SJSA1 (cell line): ENCODE data around the gene SLC10A3. TPM values are rescaled to one million over a fixed set of nuclear protein-coding genes. Genes with fewer than 3 reads are reported as not detected.

ENCODE experiments used
- DNase-seq, 2 experiments: peaks; one replicate each; pipeline ENCODE4 v3.0.0-alpha.2; 2015 to 2020; ENCODE audit warnings: low spot score in 2 of 2, low read depth in 1 of 2
- H3K27ac ChIP-seq: fragments of 250-450 bp; sonication (Bioruptor Pico); 2 replicates; pipeline ENCODE4 v1.5.1; 2020; ENCODE audit warnings: mild to moderate bottlenecking, moderate library complexity
- H3K27me3 ChIP-seq: fragments of 250-450 bp; sonication (Bioruptor Pico); replicated peaks from 2 replicates; pipeline ENCODE4 v1.5.1; 2020; ENCODE audit warnings: mild to moderate bottlenecking, moderate library complexity
- H3K36me3 ChIP-seq: fragments of 250-450 bp; sonication (Bioruptor Pico); 2 replicates; pipeline ENCODE4 v1.5.1; 2020; ENCODE audit warnings: mild to moderate bottlenecking
- H3K4me1 ChIP-seq: fragments of 250-450 bp; sonication (Bioruptor Pico); replicated peaks from 2 replicates; pipeline ENCODE4 v1.6.1; 2021; ENCODE audit warnings: mild to moderate bottlenecking
- H3K4me3 ChIP-seq: fragments of 250-450 bp; sonication (Bioruptor Pico); 2 replicates; pipeline ENCODE4 v1.5.1; 2020; ENCODE audit warnings: mild to moderate bottlenecking
- H3K9me3 ChIP-seq: fragments of 250-450 bp; sonication (Bioruptor Pico); replicated peaks from 2 replicates; pipeline ENCODE4 v1.5.1; 2020; ENCODE audit warnings: mild to moderate bottlenecking
- total RNA-seq: library from RNA; depleted of rRNA; stranded (reverse); fragments of >200 nt; shearing (Covaris generic); gene quantifications from 2 replicates; pipeline ENCODE4 v1.2.3, GENCODE V29; 2014; rRNA removed

Gene SLC10A3, protein sequence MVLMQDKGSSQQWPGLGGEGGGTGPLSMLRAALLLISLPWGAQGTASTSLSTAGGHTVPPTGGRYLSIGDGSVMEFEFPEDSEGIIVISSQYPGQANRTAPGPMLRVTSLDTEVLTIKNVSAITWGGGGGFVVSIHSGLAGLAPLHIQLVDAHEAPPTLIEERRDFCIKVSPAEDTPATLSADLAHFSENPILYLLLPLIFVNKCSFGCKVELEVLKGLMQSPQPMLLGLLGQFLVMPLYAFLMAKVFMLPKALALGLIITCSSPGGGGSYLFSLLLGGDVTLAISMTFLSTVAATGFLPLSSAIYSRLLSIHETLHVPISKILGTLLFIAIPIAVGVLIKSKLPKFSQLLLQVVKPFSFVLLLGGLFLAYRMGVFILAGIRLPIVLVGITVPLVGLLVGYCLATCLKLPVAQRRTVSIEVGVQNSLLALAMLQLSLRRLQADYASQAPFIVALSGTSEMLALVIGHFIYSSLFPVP
- 10.1 and 19.9 TPM in 2 replicates for total RNA-seq

- DNase-seq: peak; percentile 71 to 93
- Histone ChIP-seq H3K27ac (peak within 1 kb of the TSS; percentile 69), H3K4me3 (peak within 1 kb of the TSS; percentile 80), H3K36me3 (peaks cover 17% of the 10 kb centered on the region; the same call in 1 of the 2 replicates), H3K9me3 (no peaks in the 10 kb centered on the region), H3K4me1 (peaks cover 22% of the 10 kb centered on the region), H3K27me3 (no peaks in the 10 kb centered on the region)
Observed at GRCh38 chrX:154490414-154491083, at the start of gene SLC10A3. SLC10A3 (minus strand) TSS chrX:154490629; CDS start chrX:154488940, 1,689 bp downstream.

DNA sequence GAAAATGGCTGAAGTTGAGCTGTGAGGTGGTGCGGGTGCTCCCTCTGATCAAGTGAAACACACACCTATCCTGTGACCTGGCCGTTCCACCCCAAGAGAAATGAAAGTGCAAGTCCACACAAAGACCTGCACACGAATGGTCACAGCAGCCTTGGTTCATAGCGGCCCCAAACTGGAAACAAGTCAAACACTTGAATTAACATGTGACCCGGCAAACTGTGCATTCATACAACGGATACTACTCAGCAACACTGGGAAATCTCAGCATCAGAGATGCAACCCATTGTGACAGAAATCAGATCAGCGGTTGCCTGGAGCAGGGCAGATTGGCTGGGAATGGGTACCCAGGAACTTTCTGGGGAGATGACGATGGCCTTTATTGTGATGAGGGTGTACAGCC is 48.6 kb upstream of the SLC10A3 start:
- Histone ChIP-seq H3K36me3 (peaks cover 32% of the 10 kb centered on the region), H3K4me3 (no peak overlapping the region), H3K9me3 (no peaks in the 10 kb centered on the region), H3K4me1 (peaks cover 34% of the 10 kb centered on the region), H3K27me3 (no peaks in the 10 kb centered on the region), H3K27ac (no peak overlapping the region)
- DNase-seq: no peak

DNA sequence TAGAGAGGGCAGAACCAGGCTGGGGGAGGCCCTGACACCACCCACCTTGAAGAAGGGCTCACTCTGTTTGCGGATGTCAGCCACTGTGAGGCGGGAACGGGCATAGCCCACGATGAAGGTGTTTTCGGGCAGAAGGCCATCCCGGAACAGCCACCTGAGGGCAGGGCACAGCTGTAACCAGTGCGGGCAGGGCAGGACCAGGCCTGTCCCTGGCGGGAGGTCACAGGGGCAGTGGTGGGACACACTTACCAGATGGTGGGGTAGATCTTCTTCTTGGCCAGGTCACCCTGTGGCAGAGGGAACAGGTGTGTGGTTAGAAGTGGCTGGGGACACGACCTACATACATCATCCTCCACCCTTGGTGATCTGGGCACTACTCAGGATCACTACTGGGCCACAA is 45.5 kb upstream of the SLC10A3 start:
- Histone ChIP-seq H3K27ac (no peak overlapping the region), H3K4me3 (no peak overlapping the region), H3K36me3 (peaks cover 42% of the 10 kb centered on the region), H3K4me1 (peaks cover 18% of the 10 kb centered on the region), H3K27me3 (no peaks in the 10 kb centered on the region), H3K9me3 (no peaks in the 10 kb centered on the region)
- DNase-seq: no peak

GRCh38 chrX:154534526-154535322 is 44.3 kb upstream of the SLC10A3 start:
- Histone ChIP-seq H3K4me1 (peaks cover 16% of the 10 kb centered on the region), H3K9me3 (no peaks in the 10 kb centered on the region), H3K27me3 (no peaks in the 10 kb centered on the region), H3K36me3 (peaks cover 42% of the 10 kb centered on the region), H3K4me3 (no peak overlapping the region), H3K27ac (no peak overlapping the region)
- peak; percentile 63 to 86 for DNase-seq

DNA sequence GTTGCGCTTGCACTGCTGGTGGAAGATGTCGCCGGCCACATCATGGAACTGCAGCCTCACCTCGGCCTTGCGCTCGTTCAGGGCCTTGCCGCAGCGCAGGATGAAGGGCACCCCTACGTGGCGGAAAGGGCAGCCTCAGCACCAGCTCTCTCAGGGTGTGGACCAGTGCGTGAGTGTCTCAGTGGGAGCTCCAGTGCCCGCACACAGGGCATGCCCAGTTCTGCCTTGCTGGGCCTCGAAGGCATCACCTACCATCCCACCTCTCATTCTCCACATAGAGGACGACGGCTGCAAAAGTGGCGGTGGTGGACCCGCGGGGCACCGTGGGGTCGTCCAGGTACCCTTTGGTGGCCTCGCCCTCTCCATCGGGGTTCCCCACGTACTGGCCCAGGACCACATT is 42.3 kb upstream of the SLC10A3 start:
- no peaks in the 10 kb centered on the region for H3K27me3 ChIP-seq
- DNase-seq: no peak

GRCh38 chrX:154531626-154532025 is 41.2 kb upstream of the SLC10A3 start:
- H3K4me1 ChIP-seq: peaks cover 24% of the 10 kb centered on the region
- peaks cover 42% of the 10 kb centered on the region for H3K36me3 ChIP-seq
- peak; percentile 35 to 77 for DNase-seq
- no peak overlapping the region; the same call in 1 of the 2 replicates for H3K27ac ChIP-seq
- H3K9me3 ChIP-seq: no peaks in the 10 kb centered on the region
- H3K27me3 ChIP-seq: no peaks in the 10 kb centered on the region
- H3K4me3 ChIP-seq: no peak overlapping the region

More for the DNA sequence above, 42.3 kb upstream of the SLC10A3 start:
- H3K36me3 ChIP-seq: peaks cover 42% of the 10 kb centered on the region
- peaks cover 16% of the 10 kb centered on the region for H3K4me1 ChIP-seq
- H3K9me3 ChIP-seq: no peaks in the 10 kb centered on the region
- H3K27ac ChIP-seq: no peak overlapping the region
- no peak overlapping the region for H3K4me3 ChIP-seq

DNA sequence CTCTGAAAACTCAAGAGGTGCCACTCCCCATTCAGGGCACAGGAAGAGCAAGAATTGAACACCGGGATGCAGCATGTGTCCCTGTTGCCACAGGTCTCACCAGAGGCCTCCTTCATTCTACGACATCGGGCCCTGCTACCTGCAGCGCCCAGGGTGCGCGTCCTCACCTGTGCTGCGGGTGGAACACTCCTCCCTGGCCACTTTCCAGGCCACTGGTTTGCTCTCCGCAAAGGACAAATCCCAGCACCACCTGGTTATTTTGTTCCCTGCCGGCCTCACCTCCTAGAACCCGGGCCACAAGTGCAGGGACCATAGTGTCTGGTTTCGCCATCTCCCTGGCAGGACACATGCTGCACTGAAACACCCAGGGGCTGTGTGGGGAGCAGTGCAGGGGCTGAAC is 39.9 kb upstream of the SLC10A3 start:
- Histone ChIP-seq H3K4me3 (no peak overlapping the region), H3K36me3 (peaks cover 38% of the 10 kb centered on the region), H3K27ac (no peak overlapping the region), H3K9me3 (no peaks in the 10 kb centered on the region), H3K4me1 (peaks cover 24% of the 10 kb centered on the region), H3K27me3 (no peaks in the 10 kb centered on the region)
- DNase-seq: no peak

DNA sequence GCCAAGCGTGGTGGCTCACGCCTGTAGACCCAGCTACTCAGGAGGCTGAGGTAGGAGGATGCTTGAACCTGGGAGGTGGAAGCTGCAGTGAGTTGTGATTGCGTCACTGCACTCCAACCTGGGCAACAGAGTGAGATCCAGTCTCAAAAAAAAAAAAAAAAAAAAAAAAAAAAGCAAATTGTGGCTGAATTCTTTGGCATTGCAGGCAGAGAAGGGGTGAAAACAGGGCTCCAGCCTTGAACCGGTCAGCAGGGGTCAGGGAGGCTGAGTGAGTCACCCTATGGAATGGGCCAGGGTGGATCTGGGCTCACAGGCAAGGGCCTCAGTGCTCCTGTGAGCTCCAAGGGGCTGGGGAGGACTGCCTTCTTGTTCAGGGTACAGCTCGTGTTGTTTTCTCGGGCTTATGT is 38.8 kb upstream of the SLC10A3 start:
- Histone ChIP-seq H3K36me3 (peaks cover 28% of the 10 kb centered on the region), H3K27me3 (no peaks in the 10 kb centered on the region), H3K9me3 (no peaks in the 10 kb centered on the region), H3K4me3 (no peak overlapping the region), H3K4me1 (peaks cover 19% of the 10 kb centered on the region), H3K27ac (no peak overlapping the region)
- DNase-seq: no peak

GRCh38 chrX:154526901-154527675 is 36.7 kb upstream of the SLC10A3 start:
- Histone ChIP-seq H3K4me1 (peaks cover 17% of the 10 kb centered on the region), H3K4me3 (no peak overlapping the region), H3K36me3 (peaks cover 6% of the 10 kb centered on the region), H3K9me3 (no peaks in the 10 kb centered on the region), H3K27ac (no peak overlapping the region), H3K27me3 (no peaks in the 10 kb centered on the region)
- DNase-seq: peak; percentile 59 to 73

DNA sequence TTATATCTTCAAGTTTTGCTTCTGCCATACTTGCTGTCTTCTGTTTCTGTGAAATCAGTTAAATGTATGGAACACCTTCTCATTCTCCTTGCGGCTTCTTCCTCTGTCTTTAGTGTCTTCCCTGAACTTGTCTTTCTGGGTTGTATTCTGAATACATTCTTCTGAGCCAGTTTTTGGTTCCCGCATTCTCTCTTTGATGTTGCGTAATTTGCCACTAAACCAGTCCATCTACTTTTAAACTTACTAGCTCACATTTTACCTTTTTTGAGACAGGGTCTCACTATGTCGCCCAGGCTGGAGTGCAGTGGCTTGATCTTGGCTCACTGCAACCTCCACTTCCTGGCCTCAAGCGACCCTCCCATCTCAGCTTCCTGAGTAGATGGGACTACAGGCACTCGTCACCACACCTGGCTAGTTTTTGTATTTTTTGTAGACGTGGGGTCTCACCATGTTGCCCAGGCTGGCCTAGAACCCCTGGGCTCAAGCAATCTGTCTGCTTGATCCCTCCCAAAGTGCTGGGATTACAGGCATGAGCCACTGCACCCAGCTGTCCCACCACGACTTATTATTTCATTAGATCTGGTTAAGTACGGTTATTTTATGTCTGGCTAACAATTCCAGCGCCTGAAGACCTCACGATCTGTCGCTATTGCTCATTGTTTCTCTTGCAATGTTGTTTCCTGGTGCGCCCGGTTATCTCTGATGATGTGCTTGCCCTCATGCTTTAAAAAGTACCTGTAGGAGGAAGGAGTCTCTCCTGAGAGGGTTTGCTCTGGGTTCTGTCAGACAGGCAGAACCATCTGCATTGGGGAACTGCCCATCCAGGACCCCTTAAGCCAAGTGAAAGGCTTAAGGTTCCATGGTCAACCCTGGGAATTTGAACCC is 35.4 kb upstream of the SLC10A3 start:
- Histone ChIP-seq H3K4me3 (no peak overlapping the region), H3K27me3 (no peaks in the 10 kb centered on the region), H3K4me1 (peaks cover 9% of the 10 kb centered on the region), H3K27ac (no peak overlapping the region), H3K9me3 (no peaks in the 10 kb centered on the region), H3K36me3 (peaks cover 2% of the 10 kb centered on the region; the same call in 1 of the 2 replicates)
- DNase-seq: no peak

DNA sequence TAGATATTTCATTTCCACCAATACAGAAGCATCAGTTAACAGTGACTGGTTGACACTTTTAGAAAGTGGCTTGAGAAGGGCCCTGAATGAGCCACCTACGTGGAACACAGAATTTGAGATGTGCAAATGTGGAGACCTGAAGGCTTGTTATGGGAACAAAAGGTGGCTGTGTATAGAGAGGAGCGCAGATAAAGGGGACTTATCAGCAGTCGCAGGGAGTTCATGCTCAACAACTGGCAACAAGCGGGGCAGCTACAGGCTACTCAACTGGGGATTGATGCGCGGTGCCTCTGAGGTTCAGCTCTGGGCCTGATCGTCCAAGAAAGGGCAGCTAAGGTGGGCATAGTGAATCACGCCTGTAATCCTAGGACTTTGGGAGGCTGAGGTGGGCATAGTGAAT is 29.0 kb upstream of the SLC10A3 start:
- Histone ChIP-seq H3K9me3 (no peaks in the 10 kb centered on the region), H3K27me3 (no peaks in the 10 kb centered on the region), H3K27ac (no peak overlapping the region), H3K4me1 (peaks cover 21% of the 10 kb centered on the region), H3K36me3 (no peaks in the 10 kb centered on the region; the same call in 1 of the 2 replicates), H3K4me3 (no peak overlapping the region)
- DNase-seq: no peak

GRCh38 chrX:154517101-154517781 is 26.8 kb upstream of the SLC10A3 start:
- Histone ChIP-seq H3K4me1 (peaks cover 21% of the 10 kb centered on the region), H3K36me3 (no peaks in the 10 kb centered on the region; the same call in 1 of the 2 replicates), H3K4me3 (peak overlapping the region; percentile 89), H3K27me3 (no peaks in the 10 kb centered on the region), H3K9me3 (no peaks in the 10 kb centered on the region), H3K27ac (peak overlapping the region; percentile 81)
- DNase-seq: peak; percentile 69 to 75
